ENCODE measurements around the gene MED29. TPM values are rescaled to one million over a fixed set of nuclear protein-coding genes. Genes with fewer than 3 reads are reported as not detected.
A peak's percentile ranks its signal among the peaks of the same experiment; 100 is the strongest.

The MED29 gene
- total RNA-seq, 4 donors from 2014 or later = 32.9 to 52.5 (median 37.6) TPM

- whole genome bisulfite sequencing, 2 donors = 7 to 23% methylated on average over 7 to 14 of the region's 17 CpGs
- Histone ChIP-seq H3K9me3 (no peaks in the 10 kb centered on the region), H3K27ac (peak overlapping the region; percentile 78 to 100 (median 96)), H3K36me3 (peaks cover 0 to 57% (median 0%) of the 10 kb centered on the region in 3 donors), H3K4me1 (peaks cover 0 to 68% (median 34%) of the 10 kb centered on the region in 4 donors), H3K4me3 (peak overlapping the region in 1 of 4 donors; percentile 21), H3K27me3 (no peaks in the 10 kb centered on the region)
- TF ChIP-seq, protein P1, sequence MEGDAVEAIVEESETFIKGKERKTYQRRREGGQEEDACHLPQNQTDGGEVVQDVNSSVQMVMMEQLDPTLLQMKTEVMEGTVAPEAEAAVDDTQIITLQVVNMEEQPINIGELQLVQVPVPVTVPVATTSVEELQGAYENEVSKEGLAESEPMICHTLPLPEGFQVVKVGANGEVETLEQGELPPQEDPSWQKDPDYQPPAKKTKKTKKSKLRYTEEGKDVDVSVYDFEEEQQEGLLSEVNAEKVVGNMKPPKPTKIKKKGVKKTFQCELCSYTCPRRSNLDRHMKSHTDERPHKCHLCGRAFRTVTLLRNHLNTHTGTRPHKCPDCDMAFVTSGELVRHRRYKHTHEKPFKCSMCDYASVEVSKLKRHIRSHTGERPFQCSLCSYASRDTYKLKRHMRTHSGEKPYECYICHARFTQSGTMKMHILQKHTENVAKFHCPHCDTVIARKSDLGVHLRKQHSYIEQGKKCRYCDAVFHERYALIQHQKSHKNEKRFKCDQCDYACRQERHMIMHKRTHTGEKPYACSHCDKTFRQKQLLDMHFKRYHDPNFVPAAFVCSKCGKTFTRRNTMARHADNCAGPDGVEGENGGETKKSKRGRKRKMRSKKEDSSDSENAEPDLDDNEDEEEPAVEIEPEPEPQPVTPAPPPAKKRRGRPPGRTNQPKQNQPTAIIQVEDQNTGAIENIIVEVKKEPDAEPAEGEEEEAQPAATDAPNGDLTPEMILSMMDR (IDR thresholded peaks at IDR 0.05) = peak; percentile 91 to 99 (median 97)
- TF ChIP-seq POLR2A (IDR thresholded peaks at IDR 0.05) = no peak
- peak in 1 of 2 donors; percentile 77 for TF ChIP-seq EP300 (IDR thresholded peaks at IDR 0.05)
- peak; percentile 88 to 95 for DNase-seq (ENCODE audit: low spot score in 2 of 2)
These were observed 6.5 kb downstream of the MED29 start for GRCh38 chr19:39397360-39398296.

DNA sequence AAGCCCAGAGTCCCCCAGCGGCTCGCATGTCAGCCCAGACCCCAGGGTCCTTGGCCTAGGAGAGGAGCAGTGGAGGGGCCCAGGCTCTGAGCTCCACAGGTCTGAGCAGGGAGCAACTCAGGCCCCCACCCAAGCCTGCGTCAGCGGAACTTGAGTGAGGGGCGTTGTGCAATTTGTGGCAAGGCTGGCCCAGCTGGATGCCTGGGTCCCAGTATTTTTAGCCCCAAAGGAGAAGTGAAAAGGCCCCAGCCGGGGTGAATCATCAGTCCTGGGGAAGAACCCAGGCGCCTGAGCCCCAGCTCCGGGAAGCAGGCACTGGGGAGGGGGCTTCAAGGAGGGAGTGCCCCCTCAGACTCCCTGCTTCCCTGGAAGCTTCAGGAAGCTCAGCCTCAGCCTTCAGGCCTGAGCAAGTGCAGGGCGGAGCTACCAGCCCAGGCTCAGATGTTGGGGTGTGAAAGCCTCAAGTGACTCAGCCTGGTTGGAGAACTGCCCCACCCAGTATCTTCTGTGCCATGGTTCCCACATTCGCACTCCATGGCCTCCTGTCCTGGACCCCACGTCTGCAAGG lies 7.2 kb downstream of the MED29 start:
- no peaks in the 10 kb centered on the region for H3K9me3 ChIP-seq
- H3K27me3 ChIP-seq = no peaks in the 10 kb centered on the region
- H3K36me3 ChIP-seq = peaks cover 0 to 53% (median 0%) of the 10 kb centered on the region in 3 donors
- TF ChIP-seq POLR2A (IDR thresholded peaks at IDR 0.05) (peak in 1 of 2 donors; percentile 20), EP300 (IDR thresholded peaks at IDR 0.05) (peak; percentile 75 to 78)
- TF ChIP-seq, protein P1 (IDR thresholded peaks at IDR 0.05) = no peak
- H3K4me1 ChIP-seq = peaks cover 0 to 70% (median 37%) of the 10 kb centered on the region in 4 donors
- H3K27ac ChIP-seq = peak overlapping the region; percentile 78 to 100 (median 96)
- H3K4me3 ChIP-seq = peak overlapping the region in 1 of 4 donors; percentile 21
- peak; percentile 57 to 72 for DNase-seq (ENCODE audit: low spot score in 2 of 2)
- WGBS, 2 donors = 73 to 80% methylated on average over 8 to 11 of the region's 11 CpGs

GRCh38 chr19:39399668-39400050 lies 8.5 kb downstream of the MED29 start:
- no peak for DNase-seq (ENCODE audit: low spot score in 2 of 2)
- TF ChIP-seq EP300 (IDR thresholded peaks at IDR 0.05) (no peak), POLR2A (IDR thresholded peaks at IDR 0.05) (no peak)
- TF ChIP-seq, protein P1 (IDR thresholded peaks at IDR 0.05) = no peak
- peak overlapping the region in 3 of 4 donors; percentile 94 to 100 (median 99) for H3K27ac ChIP-seq
- no peaks in the 10 kb centered on the region for H3K27me3 ChIP-seq
- H3K4me1 ChIP-seq = peaks cover 0 to 74% (median 43%) of the 10 kb centered on the region in 4 donors
- no peak overlapping the region for H3K4me3 ChIP-seq
- H3K36me3 ChIP-seq = peaks cover 0 to 40% (median 0%) of the 10 kb centered on the region in 3 donors
- 88 to 89% methylated on average over 4 of the region's 4 CpGs for WGBS, 2 donors
- H3K9me3 ChIP-seq = no peaks in the 10 kb centered on the region

- Histone ChIP-seq H3K27me3 (no peaks in the 10 kb centered on the region), H3K27ac (peak overlapping the region in 3 of 4 donors; percentile 94 to 100 (median 99)), H3K4me3 (no peak overlapping the region), H3K9me3 (no peaks in the 10 kb centered on the region), H3K36me3 (peaks cover 0 to 36% (median 0%) of the 10 kb centered on the region in 3 donors), H3K4me1 (peaks cover 0 to 74% (median 47%) of the 10 kb centered on the region in 4 donors)
- DNase-seq (ENCODE audit: low spot score in 2 of 2) = no peak
- 83 to 95% methylated on average over 4 of the region's 4 CpGs for WGBS, 2 donors
- TF ChIP-seq, protein P1 (IDR thresholded peaks at IDR 0.05) = no peak
- TF ChIP-seq POLR2A (IDR thresholded peaks at IDR 0.05) = no peak
- TF ChIP-seq EP300 (IDR thresholded peaks at IDR 0.05) = no peak
These were observed 8.9 kb downstream of the MED29 start for GRCh38 chr19:39400061-39400460.

All from tibial nerve (tissue), 4 donors.